GM10266 (cell line): ENCODE measurements around the gene LYPD4.

Source experiments
- DNase-seq: peaks from one replicate; pipeline ENCODE4 v3.0.0; 2012; ENCODE audit errors: extremely low spot score
- TF ChIP-seq, protein P1 (sequence below): IDR thresholded peaks from 2 replicates; pipeline ENCODE4 v1.5.1; 2012; ENCODE audit warnings: mild to moderate bottlenecking, low read depth; ENCODE audit not compliant: control insufficient read depth, insufficient read depth; ENCODE audit errors: missing control alignments

The LYPD4 gene, protein sequence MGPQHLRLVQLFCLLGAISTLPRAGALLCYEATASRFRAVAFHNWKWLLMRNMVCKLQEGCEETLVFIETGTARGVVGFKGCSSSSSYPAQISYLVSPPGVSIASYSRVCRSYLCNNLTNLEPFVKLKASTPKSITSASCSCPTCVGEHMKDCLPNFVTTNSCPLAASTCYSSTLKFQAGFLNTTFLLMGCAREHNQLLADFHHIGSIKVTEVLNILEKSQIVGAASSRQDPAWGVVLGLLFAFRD

DNA sequence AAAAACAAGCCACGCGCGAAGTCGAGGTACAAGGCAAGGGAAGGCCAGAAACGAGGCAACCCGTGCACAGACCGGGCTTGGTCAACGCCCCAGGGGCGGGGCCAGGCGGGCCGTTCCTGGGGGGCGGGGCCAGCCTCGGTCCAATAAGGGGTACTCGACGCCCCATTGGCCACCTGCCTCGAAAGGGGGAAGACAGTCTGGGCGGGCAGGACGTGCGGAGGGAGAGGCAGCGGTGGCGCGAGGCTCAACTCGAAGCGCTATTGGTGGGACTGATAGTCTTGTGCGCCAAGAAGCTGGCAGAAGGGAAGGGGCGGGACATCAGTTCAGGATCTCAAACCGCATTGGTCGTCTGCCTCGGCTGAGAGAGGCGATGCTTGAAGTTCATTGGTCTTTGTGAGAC, at the start of gene LYPD4:
LYPD4 (minus strand) TSS at position 83 of the 400 bp plus-strand sequence. CDS start 5,398 bp downstream, outside the sequence.
- DNase-seq = peak; percentile 4
- TF ChIP-seq, protein P1, sequence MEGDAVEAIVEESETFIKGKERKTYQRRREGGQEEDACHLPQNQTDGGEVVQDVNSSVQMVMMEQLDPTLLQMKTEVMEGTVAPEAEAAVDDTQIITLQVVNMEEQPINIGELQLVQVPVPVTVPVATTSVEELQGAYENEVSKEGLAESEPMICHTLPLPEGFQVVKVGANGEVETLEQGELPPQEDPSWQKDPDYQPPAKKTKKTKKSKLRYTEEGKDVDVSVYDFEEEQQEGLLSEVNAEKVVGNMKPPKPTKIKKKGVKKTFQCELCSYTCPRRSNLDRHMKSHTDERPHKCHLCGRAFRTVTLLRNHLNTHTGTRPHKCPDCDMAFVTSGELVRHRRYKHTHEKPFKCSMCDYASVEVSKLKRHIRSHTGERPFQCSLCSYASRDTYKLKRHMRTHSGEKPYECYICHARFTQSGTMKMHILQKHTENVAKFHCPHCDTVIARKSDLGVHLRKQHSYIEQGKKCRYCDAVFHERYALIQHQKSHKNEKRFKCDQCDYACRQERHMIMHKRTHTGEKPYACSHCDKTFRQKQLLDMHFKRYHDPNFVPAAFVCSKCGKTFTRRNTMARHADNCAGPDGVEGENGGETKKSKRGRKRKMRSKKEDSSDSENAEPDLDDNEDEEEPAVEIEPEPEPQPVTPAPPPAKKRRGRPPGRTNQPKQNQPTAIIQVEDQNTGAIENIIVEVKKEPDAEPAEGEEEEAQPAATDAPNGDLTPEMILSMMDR = no peak

- no peak for DNase-seq
- TF ChIP-seq, protein P1 = peak; percentile 17
Observed at GRCh38 chr19:41893899-41894298, 49.4 kb upstream of the LYPD4 start.

DNA sequence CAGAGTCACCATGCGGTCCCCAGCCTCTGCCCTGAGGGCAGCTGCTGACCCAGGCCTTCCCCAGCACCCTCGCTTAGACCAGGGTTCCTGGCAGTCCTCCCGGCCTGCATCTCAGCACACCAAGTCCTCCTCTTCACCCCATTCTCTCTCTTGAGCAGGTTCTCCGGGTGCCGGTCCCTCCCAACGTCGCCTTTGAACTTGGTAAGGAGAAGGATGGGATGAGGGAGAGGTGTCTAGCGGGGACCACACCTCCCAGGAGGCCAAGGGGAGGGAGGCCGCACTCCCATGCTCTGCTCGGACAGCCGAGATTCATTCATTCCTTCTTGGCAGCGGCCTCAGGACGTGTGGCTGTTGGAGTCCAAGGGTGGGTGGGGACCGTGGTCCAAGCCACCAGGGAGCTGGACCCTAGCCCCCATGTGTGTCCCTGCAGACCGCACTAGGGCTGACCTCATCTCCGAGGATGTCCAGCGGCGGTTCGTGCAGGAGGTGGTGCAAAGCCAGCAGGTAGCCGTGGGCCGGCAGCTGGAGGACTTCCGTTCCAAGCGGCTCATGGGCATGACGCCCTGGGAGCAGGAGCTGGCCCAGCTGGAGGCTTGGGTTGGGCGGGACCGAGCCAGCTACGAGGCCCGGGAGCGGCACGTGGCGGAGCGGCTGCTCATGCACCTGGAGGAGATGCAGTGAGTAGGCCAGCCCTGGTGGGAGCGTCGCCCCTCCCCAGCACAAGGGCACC, 47.9 kb upstream of the LYPD4 start:
- no peak for DNase-seq
- TF ChIP-seq, protein P1 = no peak

- DNase-seq = no peak
- TF ChIP-seq, protein P1 = no peak
Observed at GRCh38 chr19:41890936-41891335, 46.5 kb upstream of the LYPD4 start.

DNA sequence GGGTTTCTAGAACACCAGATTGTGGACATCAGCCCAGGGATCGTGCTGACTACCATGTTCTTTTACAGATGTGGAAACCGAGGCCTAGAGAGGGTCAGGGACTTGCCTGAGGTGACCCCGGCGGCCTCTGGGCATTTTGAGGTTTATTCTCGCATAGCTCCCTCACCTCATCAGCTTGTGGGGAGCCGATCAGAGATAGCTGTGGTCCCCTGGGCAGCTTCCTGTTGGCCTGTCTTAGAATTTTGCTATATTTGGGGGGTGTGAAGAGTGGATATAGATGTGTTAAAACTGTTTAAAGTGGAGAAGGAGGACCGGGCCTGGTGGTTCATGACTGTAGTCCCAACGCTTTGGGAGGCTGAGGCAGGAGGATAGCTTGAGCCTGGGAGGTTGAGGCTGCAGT, 45.4 kb upstream of the LYPD4 start:
- TF ChIP-seq, protein P1 = no peak
- DNase-seq = no peak

- DNase-seq = no peak
- TF ChIP-seq, protein P1 = no peak
Observed at GRCh38 chr19:41888926-41889325, 44.4 kb upstream of the LYPD4 start.
